Astrocyte of the cerebellum (primary cell): ENCODE data around the gene ST6GALNAC5.

ENCODE experiments used
- DNase-seq: peaks from one replicate; pipeline ENCODE4 v3.0.0-alpha.2; 2011; ENCODE audit warnings: low read depth
- H3K4me3 ChIP-seq: 2 replicates; pipeline ENCODE4 v1.5.1; 2011; ENCODE audit warnings: mild to moderate bottlenecking, low read depth, low read length, moderate library complexity
- CTCF ChIP-seq: IDR thresholded peaks from 2 replicates; pipeline ENCODE4 v1.5.1; 2012; ENCODE audit warnings: low read length, low read depth, moderate library complexity, mild to moderate bottlenecking; ENCODE audit errors: missing control alignments
- in situ Hi-C: cut with HindIII; loops from 2 replicates; pipeline ENCODE4 v1.10.0; 2017; ENCODE audit warnings: low sequenced_read_pairs

The ST6GALNAC5 gene

GRCh38 chr1:77051425-77051824 lies 184.1 kb downstream of the ST6GALNAC5 start:
- no peak for TF ChIP-seq CTCF
- no peak overlapping the region for H3K4me3 ChIP-seq
- in situ Hi-C loops, result no loop called here
- DNase-seq, result no peak

GRCh38 chr1:77056525-77056924 lies 189.2 kb downstream of the ST6GALNAC5 start:
- H3K4me3 ChIP-seq, result no peak overlapping the region
- no peak for TF ChIP-seq CTCF
- in situ Hi-C loops, result no loop called here
- DNase-seq, result no peak

GRCh38 chr1:77057994-77058585 lies 190.8 kb downstream of the ST6GALNAC5 start:
- H3K4me3 ChIP-seq, result no peak overlapping the region
- in situ Hi-C loops, result no loop called here
- DNase-seq, result no peak
- no peak for TF ChIP-seq CTCF

- no peak for TF ChIP-seq CTCF
- H3K4me3 ChIP-seq, result no peak overlapping the region
- DNase-seq, result no peak
- in situ Hi-C loops, result no loop called here
Measured at GRCh38 chr1:77060000-77060399, 192.7 kb downstream of the ST6GALNAC5 start.

- TF ChIP-seq CTCF, result no peak
- DNase-seq, result no peak
- in situ Hi-C loops, result no loop called here
- H3K4me3 ChIP-seq, result no peak overlapping the region
Measured at GRCh38 chr1:77061162-77061561, 193.9 kb downstream of the ST6GALNAC5 start.

GRCh38 chr1:77063118-77063517 lies 195.8 kb downstream of the ST6GALNAC5 start:
- no peak overlapping the region for H3K4me3 ChIP-seq
- in situ Hi-C loops, result no loop called here
- no peak for DNase-seq
- TF ChIP-seq CTCF, result no peak
